Measurements from ENCODE around the gene MYBPC1.

The MYBPC1 gene

GRCh38 chr12:101619858-101620761, 25.3 kb downstream of the MYBPC1 start:
- TF ChIP-seq, protein P1, sequence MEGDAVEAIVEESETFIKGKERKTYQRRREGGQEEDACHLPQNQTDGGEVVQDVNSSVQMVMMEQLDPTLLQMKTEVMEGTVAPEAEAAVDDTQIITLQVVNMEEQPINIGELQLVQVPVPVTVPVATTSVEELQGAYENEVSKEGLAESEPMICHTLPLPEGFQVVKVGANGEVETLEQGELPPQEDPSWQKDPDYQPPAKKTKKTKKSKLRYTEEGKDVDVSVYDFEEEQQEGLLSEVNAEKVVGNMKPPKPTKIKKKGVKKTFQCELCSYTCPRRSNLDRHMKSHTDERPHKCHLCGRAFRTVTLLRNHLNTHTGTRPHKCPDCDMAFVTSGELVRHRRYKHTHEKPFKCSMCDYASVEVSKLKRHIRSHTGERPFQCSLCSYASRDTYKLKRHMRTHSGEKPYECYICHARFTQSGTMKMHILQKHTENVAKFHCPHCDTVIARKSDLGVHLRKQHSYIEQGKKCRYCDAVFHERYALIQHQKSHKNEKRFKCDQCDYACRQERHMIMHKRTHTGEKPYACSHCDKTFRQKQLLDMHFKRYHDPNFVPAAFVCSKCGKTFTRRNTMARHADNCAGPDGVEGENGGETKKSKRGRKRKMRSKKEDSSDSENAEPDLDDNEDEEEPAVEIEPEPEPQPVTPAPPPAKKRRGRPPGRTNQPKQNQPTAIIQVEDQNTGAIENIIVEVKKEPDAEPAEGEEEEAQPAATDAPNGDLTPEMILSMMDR (IDR thresholded peaks at IDR 0.05) = no peak

DNA sequence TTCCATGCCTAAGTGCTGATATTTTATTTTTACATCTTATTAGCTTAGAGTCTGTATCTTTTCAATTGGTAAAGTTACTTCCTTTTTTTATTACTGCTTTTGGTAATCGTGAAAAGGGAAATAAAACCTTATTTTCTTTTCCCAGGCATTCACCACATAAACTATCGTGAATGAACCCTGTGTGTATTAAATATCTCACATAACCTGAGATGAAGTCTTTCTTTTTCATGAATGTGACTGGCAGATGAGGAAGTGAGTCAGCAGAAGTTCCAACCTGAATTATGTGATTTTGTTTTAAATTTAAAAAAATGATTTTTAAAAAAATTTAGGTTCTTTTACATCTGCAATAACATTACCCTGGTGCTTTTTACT, 26.0 kb downstream of the MYBPC1 start:
- TF ChIP-seq, protein P1 (IDR thresholded peaks at IDR 0.05) = no peak

- TF ChIP-seq, protein P1 (IDR thresholded peaks at IDR 0.05) = no peak
These were observed 33.9 kb downstream of the MYBPC1 start for GRCh38 chr12:101628676-101629075.

DNA sequence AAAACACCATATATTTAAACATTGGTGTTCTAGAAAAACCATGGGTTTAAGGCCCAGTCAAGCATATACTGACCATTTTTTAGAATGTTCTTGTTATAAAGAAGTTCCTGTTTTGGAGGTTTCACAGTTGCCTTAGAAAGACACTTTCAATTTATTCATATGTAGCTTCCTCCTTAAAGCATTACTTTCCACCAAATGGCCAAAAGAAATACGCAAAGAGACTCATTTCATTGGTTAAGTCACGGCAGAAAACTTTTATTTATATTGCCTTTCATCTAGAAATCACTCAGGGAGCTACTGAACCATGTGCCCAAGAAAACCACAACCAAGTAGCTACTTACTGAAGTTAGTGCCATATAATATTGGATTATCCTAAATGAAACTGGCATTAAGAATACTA, 40.0 kb downstream of the MYBPC1 start:
- TF ChIP-seq, protein P1 (IDR thresholded peaks at IDR 0.05) = no peak

DNA sequence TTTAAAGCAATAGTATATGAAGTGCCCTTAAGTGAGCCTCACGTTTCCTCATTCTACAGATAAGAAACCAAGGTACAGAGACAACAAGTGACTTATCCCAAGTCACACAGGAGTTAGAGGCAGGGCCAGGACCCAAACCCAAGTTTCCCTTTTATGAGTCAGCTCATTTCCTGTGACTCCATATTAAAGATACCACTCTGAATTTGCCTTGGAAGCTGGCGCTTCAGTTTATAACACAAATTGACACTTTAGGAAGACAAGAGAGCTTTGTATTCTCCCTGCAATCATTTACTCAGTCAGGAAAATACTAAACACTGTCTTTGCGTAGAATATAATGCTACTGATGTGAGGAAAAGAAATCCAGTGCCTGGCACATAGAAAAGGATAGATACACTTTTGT, 43.2 kb downstream of the MYBPC1 start:
- TF ChIP-seq, protein P1 (IDR thresholded peaks at IDR 0.05) = no peak

GRCh38 chr12:101642115-101643067, 47.6 kb downstream of the MYBPC1 start:
- TF ChIP-seq, protein P1 (IDR thresholded peaks at IDR 0.05) = no peak

- TF ChIP-seq, protein P1 (IDR thresholded peaks at IDR 0.05) = no peak
These were observed 52.9 kb downstream of the MYBPC1 start for GRCh38 chr12:101647711-101648110.

Data from LNCAP (cell line).